Measurements from ENCODE around the gene MTHFD1L. TPM values are rescaled to one million over a fixed set of nuclear protein-coding genes. Genes with fewer than 3 reads are reported as not detected.

The MTHFD1L gene
- total RNA-seq, 4 donors from 2014 or later, result 0.35 to 1.6 (median 0.59) TPM; not detected in 1

DNA sequence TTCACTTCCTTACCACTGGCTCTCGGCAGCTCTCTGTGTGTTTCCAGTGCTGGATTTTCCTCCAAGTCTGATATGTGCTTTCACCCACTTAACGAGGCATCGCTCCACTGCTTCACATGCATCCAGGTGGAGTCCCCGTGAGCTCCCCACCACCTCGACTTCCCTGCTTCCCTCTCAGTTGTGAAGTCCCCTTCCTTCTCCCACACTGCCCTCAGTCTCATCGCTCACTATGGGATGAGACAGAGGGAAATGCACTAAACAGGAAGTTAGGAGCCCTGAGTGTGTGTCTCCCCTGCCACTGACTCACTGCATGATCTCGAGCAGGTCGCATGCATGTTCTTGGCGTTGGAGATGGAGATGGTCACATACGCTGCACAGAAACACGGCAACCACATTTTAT is 84.0 kb downstream of the MTHFD1L start:
- Histone ChIP-seq H3K27ac (no peak overlapping the region), H3K27me3 (no peaks in the 10 kb centered on the region), H3K9me3 (no peaks in the 10 kb centered on the region), H3K4me1 (no peaks in the 10 kb centered on the region), H3K36me3 (no peaks in the 10 kb centered on the region), H3K4me3 (no peak overlapping the region)
- ATAC-seq (no peak), DNase-seq (no peak)
- in situ Hi-C loops (cut with MboI; ENCODE audit: low sequenced_read_pairs in 4 of 4) (no loop called here), intact Hi-C loops (cut with DNase I; ENCODE audit: low total_unique reads) (no loop called here)
- TF ChIP-seq POLR2A (IDR thresholded peaks at IDR 0.05), result no peak

DNA sequence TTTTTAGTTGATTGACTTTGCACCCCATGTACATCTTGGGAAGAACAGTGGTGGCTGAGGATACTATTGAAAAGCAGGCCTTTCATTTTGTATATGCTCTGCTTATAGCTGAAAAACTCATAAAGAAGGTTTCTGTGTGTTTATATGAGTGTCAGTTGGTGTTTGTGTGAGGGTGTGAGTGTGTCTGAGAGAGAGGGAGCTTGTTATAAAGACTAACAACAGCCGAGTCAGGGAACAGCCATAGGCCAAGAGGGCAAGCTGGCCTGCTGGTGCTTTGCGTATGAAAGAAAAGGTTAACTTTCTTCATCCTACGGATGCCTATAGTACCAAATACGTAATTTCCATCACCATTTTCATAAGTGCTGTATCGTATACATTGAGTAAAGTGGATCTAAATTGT is 88.3 kb downstream of the MTHFD1L start:
- no peak for DNase-seq
- H3K4me3 ChIP-seq, result no peak overlapping the region
- no peaks in the 10 kb centered on the region for H3K27me3 ChIP-seq
- no peak for TF ChIP-seq POLR2A (IDR thresholded peaks at IDR 0.05)
- TF ChIP-seq, protein P1, sequence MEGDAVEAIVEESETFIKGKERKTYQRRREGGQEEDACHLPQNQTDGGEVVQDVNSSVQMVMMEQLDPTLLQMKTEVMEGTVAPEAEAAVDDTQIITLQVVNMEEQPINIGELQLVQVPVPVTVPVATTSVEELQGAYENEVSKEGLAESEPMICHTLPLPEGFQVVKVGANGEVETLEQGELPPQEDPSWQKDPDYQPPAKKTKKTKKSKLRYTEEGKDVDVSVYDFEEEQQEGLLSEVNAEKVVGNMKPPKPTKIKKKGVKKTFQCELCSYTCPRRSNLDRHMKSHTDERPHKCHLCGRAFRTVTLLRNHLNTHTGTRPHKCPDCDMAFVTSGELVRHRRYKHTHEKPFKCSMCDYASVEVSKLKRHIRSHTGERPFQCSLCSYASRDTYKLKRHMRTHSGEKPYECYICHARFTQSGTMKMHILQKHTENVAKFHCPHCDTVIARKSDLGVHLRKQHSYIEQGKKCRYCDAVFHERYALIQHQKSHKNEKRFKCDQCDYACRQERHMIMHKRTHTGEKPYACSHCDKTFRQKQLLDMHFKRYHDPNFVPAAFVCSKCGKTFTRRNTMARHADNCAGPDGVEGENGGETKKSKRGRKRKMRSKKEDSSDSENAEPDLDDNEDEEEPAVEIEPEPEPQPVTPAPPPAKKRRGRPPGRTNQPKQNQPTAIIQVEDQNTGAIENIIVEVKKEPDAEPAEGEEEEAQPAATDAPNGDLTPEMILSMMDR (IDR thresholded peaks at IDR 0.05 in 4 of 5, conservative IDR thresholded peaks at IDR 0.05 in 1 of 5), result no peak
- no peaks in the 10 kb centered on the region for H3K4me1 ChIP-seq
- no peaks in the 10 kb centered on the region for H3K36me3 ChIP-seq
- no peak for ATAC-seq
- intact Hi-C loops (cut with DNase I; ENCODE audit: low total_unique reads), result no loop called here
- H3K9me3 ChIP-seq, result no peaks in the 10 kb centered on the region
- no peak overlapping the region for H3K27ac ChIP-seq
- in situ Hi-C loops (cut with MboI; ENCODE audit: low sequenced_read_pairs in 4 of 4), result no loop called here

DNA sequence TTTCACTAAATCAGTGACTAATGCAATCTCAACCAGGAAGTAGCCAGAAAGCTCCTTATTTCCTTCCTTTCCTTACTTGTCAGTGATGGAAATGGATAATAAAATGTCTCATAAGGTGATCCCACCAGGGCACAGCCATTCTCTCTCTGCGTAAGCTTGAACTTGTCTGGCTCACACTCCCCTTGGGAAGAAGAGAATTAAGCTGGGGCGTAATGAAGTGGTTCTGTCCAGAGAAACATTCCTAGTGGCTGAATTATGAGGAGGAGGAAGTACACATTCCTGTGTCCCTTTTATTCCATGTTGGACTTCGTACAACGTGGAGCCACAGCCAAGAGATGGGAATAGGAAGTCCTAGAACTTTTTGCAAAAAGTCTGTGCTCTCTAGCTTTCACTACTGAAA is 93.7 kb downstream of the MTHFD1L start:
- Histone ChIP-seq H3K4me1 (no peaks in the 10 kb centered on the region), H3K4me3 (no peak overlapping the region), H3K27ac (no peak overlapping the region), H3K36me3 (no peaks in the 10 kb centered on the region), H3K27me3 (no peaks in the 10 kb centered on the region), H3K9me3 (no peaks in the 10 kb centered on the region)
- intact Hi-C loops (cut with DNase I; ENCODE audit: low total_unique reads) (no loop called here), in situ Hi-C loops (cut with MboI; ENCODE audit: low sequenced_read_pairs in 4 of 4) (no loop called here)
- ATAC-seq (no peak), DNase-seq (no peak)
- no peak for TF ChIP-seq POLR2A (IDR thresholded peaks at IDR 0.05)
- TF ChIP-seq, protein P1 (IDR thresholded peaks at IDR 0.05 in 4 of 5, conservative IDR thresholded peaks at IDR 0.05 in 1 of 5), result no peak

DNA sequence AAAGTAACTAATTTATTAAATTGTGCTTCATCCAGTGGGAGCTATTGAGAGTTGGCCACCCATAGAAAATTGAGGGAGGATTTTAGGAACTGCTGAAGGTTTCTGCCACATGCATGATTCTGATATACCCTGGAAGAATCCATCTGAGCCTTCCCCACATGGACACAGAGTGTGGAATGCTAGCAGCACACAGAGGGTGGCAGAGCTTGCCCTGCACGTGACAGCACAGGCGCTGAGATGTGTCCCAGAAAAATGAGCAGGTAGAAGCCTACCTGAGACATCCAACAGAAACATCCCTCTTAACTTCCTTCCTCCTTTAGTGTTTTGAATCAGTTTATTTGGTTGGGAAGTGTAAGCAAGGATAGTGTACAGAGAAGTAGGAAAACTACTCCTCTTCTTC is 96.9 kb downstream of the MTHFD1L start:
- in situ Hi-C loops (cut with MboI; ENCODE audit: low sequenced_read_pairs in 4 of 4) (no loop called here), intact Hi-C loops (cut with DNase I; ENCODE audit: low total_unique reads) (no loop called here)
- H3K36me3 ChIP-seq, result no peaks in the 10 kb centered on the region
- no peaks in the 10 kb centered on the region for H3K9me3 ChIP-seq
- H3K4me3 ChIP-seq, result no peak overlapping the region
- ATAC-seq (no peak), DNase-seq (no peak)
- no peak for TF ChIP-seq POLR2A (IDR thresholded peaks at IDR 0.05)
- TF ChIP-seq, protein P1 (IDR thresholded peaks at IDR 0.05 in 4 of 5, conservative IDR thresholded peaks at IDR 0.05 in 1 of 5), result no peak
- no peak overlapping the region for H3K27ac ChIP-seq
- H3K27me3 ChIP-seq, result no peaks in the 10 kb centered on the region
- H3K4me1 ChIP-seq, result no peaks in the 10 kb centered on the region

DNA sequence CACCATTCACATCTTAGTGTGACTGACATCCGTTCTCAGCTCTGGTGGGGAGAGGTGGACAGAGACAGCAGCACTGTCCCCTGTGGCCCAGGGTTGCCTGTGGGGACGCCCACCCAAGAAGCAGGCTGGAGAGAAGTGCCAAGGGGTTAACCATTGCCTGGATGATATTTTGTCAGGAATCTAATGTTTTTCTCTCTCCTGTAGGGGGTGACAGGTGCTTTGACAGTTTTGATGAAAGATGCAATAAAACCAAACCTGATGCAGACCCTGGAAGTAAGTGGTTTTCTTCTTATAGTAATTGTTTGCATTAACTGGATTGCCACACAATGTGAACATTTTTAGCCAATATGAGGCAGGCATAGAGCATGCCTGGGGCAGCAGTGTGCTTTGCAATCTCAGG is 99.3 kb downstream of the MTHFD1L start:
- H3K27ac ChIP-seq, result no peak overlapping the region
- H3K9me3 ChIP-seq, result no peaks in the 10 kb centered on the region
- no peak overlapping the region for H3K4me3 ChIP-seq
- no peaks in the 10 kb centered on the region for H3K36me3 ChIP-seq
- intact Hi-C loops (cut with DNase I; ENCODE audit: low total_unique reads) (no loop called here), in situ Hi-C loops (cut with MboI; ENCODE audit: low sequenced_read_pairs in 4 of 4) (no loop called here)
- TF ChIP-seq, protein P1 (IDR thresholded peaks at IDR 0.05 in 4 of 5, conservative IDR thresholded peaks at IDR 0.05 in 1 of 5), result no peak
- TF ChIP-seq POLR2A (IDR thresholded peaks at IDR 0.05), result no peak
- H3K4me1 ChIP-seq, result no peaks in the 10 kb centered on the region
- no peak for ATAC-seq
- no peak for DNase-seq
- H3K27me3 ChIP-seq, result no peaks in the 10 kb centered on the region
